WERI-Rb-1 (cell line): Measurements from ENCODE around the gene PLXNA4.

ENCODE experiments used
- DNase-seq: peaks from one replicate; pipeline ENCODE4 v3.0.0-alpha.2; 2020
- H3K27ac ChIP-seq: fragments of 250-450 bp; sonication (Bioruptor Pico); 2 replicates; pipeline ENCODE4 v1.5.1; 2020; ENCODE audit warnings: mild to moderate bottlenecking, moderate library complexity
- H3K27me3 ChIP-seq: fragments of 250-450 bp; sonication (Bioruptor Pico); 2 replicates; pipeline ENCODE4 v1.5.1; 2021; ENCODE audit warnings: mild to moderate bottlenecking, low read depth, moderate library complexity; ENCODE audit not compliant: insufficient read depth, severe bottlenecking
- H3K36me3 ChIP-seq: fragments of 250-450 bp; sonication (Bioruptor Pico); 2 replicates; pipeline ENCODE4 v1.5.1; 2020; ENCODE audit warnings: mild to moderate bottlenecking, moderate library complexity
- H3K4me3 ChIP-seq: 2 replicates; pipeline ENCODE4 v1.5.1; 2011; ENCODE audit warnings: low read depth, mild to moderate bottlenecking, control low read depth, low read length
- H3K9me3 ChIP-seq: fragments of 250-450 bp; sonication (Bioruptor Pico); 2 replicates; pipeline ENCODE4 v1.5.1; 2021; ENCODE audit warnings: mild to moderate bottlenecking, moderate library complexity; ENCODE audit not compliant: severe bottlenecking
- TF ChIP-seq, protein P1 (sequence below): IDR thresholded peaks from 2 replicates; pipeline ENCODE4 v1.5.1; 2011; ENCODE audit warnings: low read depth, mild to moderate bottlenecking, control low read depth, inconsistent platforms, low read length

PLXNA4 gene

DNA sequence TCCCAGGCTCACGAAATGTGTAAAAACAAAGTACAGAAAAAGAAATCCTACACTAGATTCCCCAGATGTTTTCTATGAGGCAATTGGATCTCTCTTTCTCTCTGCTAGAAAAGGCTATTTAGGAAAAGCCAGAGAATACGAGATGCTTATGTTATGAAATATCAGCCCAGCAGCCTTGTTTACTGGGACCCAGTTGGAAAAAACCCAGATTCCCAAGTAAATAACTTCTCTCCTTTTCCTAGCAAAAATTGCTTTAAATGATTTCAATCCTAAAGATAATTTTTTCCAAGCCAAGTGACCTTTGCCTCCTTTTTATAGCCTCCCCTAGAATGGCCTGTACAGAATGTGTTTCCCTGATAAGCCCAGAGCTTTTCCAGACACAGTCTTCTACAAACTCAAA lies 199.3 kb downstream of the PLXNA4 start:
- DNase-seq: no peak

GRCh38 chr7:132376361-132377013 lies 199.8 kb downstream of the PLXNA4 start:
- Histone ChIP-seq H3K9me3 (no peaks in the 10 kb centered on the region), H3K27me3 (no peaks in the 10 kb centered on the region), H3K27ac (no peak overlapping the region), H3K36me3 (no peaks in the 10 kb centered on the region), H3K4me3 (no peak overlapping the region)
- TF ChIP-seq, protein P1, sequence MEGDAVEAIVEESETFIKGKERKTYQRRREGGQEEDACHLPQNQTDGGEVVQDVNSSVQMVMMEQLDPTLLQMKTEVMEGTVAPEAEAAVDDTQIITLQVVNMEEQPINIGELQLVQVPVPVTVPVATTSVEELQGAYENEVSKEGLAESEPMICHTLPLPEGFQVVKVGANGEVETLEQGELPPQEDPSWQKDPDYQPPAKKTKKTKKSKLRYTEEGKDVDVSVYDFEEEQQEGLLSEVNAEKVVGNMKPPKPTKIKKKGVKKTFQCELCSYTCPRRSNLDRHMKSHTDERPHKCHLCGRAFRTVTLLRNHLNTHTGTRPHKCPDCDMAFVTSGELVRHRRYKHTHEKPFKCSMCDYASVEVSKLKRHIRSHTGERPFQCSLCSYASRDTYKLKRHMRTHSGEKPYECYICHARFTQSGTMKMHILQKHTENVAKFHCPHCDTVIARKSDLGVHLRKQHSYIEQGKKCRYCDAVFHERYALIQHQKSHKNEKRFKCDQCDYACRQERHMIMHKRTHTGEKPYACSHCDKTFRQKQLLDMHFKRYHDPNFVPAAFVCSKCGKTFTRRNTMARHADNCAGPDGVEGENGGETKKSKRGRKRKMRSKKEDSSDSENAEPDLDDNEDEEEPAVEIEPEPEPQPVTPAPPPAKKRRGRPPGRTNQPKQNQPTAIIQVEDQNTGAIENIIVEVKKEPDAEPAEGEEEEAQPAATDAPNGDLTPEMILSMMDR: no peak
- peak; percentile 49 for DNase-seq

More for the DNA sequence above, 199.3 kb downstream of the PLXNA4 start:
- no peaks in the 10 kb centered on the region for H3K27me3 ChIP-seq
- H3K36me3 ChIP-seq: no peaks in the 10 kb centered on the region
- H3K27ac ChIP-seq: no peak overlapping the region
- no peak overlapping the region for H3K4me3 ChIP-seq
- H3K9me3 ChIP-seq: no peaks in the 10 kb centered on the region
- TF ChIP-seq, protein P1: no peak

DNA sequence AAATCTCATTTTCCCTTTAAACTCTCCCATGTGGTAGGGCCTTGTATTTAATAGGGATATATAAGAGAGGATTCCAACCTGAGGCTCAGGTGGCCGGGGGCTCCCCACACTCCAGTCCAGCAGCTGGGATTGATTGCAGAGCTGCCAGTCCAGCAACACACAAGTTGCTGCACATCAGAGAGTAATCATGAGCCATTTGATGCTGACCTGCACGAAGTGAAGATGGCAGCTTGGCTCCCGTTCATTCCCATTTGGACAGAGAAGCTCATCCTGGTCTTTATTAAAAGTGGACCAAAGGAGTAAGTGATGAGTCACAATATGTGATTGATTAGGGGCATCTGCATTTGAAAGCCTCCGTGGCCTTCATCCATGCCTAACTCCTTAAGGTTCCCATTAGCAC lies 202.4 kb downstream of the PLXNA4 start:
- Histone ChIP-seq H3K27ac (no peak overlapping the region), H3K27me3 (no peaks in the 10 kb centered on the region), H3K4me3 (no peak overlapping the region), H3K36me3 (no peaks in the 10 kb centered on the region), H3K9me3 (no peaks in the 10 kb centered on the region)
- TF ChIP-seq, protein P1: no peak
- DNase-seq: no peak

DNA sequence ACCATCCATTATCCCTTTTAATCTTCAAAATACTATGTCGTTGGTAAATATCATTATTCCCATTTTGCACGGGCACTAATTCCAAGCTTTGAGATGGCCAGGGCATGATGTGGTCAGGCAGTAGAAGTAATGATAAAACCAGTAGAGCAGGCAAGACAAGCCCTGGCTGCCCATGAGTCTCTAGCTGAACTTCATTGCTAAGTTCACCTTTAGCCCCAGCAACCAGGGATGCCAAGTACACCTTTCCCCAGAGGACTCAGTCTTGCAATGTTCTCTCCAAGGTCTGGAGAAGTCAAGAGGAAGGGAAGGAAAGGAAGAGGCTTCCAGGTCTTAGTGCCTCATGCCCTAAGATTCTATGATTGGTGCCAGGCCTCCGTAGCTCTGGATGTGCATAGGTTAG lies 203.2 kb downstream of the PLXNA4 start:
- H3K4me3 ChIP-seq: no peak overlapping the region
- no peaks in the 10 kb centered on the region for H3K27me3 ChIP-seq
- no peaks in the 10 kb centered on the region for H3K9me3 ChIP-seq
- no peaks in the 10 kb centered on the region for H3K36me3 ChIP-seq
- TF ChIP-seq, protein P1: no peak
- DNase-seq: no peak
- H3K27ac ChIP-seq: no peak overlapping the region

DNA sequence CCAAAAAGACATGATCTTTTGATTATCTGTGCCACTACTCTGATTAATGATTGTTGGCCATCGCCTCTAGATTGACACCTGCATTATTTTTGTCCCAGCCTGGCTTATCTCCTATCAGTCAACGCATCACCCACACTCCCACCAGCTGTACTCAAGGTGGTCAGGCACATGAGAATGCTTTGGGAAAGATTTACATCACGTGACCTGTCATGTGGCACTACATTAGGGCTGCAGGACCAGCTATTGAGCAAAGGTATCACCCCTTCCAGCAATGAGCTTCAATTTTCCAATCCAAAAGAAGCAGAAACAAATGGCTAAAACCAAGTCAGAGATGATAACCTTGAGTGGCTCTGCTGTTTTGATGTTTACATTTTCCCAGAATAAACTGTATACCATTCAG lies 204.3 kb downstream of the PLXNA4 start:
- no peaks in the 10 kb centered on the region for H3K27me3 ChIP-seq
- H3K36me3 ChIP-seq: no peaks in the 10 kb centered on the region
- TF ChIP-seq, protein P1: no peak
- DNase-seq: no peak
- no peaks in the 10 kb centered on the region for H3K9me3 ChIP-seq
- no peak overlapping the region for H3K4me3 ChIP-seq
- H3K27ac ChIP-seq: no peak overlapping the region
